ENCODE data around the gene KIF23.

Gene KIF23

DNA sequence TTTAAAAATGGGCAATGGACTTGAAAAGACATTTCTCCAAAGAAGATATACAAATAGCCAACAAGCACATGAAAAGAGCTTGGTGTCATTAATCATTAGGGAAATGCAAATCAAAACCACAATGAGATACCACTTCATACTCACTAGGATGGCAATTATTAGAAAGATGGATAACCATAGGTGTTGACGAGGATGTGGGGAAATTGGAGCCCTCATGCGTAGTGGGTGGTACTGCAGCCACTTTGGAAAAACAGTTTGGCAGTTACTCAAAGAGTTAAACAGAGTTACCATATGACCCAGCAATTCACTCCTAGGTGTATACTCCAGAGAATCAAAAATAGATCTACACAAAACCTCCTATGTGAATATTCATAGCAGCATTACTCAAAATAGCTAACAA is 65.8 kb downstream of the KIF23 start:
- TF ChIP-seq YY1 (IDR thresholded peaks at IDR 0.05; ENCODE audit: low read depth) (no peak), EP300 (IDR thresholded peaks at IDR 0.05; ENCODE audit: borderline replicate concordance) (no peak), TAF1 (IDR thresholded peaks at IDR 0.05; ENCODE audit: low read depth) (no peak), TCF12 (IDR thresholded peaks at IDR 0.05; ENCODE audit: low read depth) (no peak), TEAD4 (IDR thresholded peaks at IDR 0.05) (no peak), EGR1 (IDR thresholded peaks at IDR 0.05) (no peak)
- TF ChIP-seq, protein P1, sequence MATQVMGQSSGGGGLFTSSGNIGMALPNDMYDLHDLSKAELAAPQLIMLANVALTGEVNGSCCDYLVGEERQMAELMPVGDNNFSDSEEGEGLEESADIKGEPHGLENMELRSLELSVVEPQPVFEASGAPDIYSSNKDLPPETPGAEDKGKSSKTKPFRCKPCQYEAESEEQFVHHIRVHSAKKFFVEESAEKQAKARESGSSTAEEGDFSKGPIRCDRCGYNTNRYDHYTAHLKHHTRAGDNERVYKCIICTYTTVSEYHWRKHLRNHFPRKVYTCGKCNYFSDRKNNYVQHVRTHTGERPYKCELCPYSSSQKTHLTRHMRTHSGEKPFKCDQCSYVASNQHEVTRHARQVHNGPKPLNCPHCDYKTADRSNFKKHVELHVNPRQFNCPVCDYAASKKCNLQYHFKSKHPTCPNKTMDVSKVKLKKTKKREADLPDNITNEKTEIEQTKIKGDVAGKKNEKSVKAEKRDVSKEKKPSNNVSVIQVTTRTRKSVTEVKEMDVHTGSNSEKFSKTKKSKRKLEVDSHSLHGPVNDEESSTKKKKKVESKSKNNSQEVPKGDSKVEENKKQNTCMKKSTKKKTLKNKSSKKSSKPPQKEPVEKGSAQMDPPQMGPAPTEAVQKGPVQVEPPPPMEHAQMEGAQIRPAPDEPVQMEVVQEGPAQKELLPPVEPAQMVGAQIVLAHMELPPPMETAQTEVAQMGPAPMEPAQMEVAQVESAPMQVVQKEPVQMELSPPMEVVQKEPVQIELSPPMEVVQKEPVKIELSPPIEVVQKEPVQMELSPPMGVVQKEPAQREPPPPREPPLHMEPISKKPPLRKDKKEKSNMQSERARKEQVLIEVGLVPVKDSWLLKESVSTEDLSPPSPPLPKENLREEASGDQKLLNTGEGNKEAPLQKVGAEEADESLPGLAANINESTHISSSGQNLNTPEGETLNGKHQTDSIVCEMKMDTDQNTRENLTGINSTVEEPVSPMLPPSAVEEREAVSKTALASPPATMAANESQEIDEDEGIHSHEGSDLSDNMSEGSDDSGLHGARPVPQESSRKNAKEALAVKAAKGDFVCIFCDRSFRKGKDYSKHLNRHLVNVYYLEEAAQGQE (IDR thresholded peaks at IDR 0.05; ENCODE audit: low read depth), result no peak

DNA sequence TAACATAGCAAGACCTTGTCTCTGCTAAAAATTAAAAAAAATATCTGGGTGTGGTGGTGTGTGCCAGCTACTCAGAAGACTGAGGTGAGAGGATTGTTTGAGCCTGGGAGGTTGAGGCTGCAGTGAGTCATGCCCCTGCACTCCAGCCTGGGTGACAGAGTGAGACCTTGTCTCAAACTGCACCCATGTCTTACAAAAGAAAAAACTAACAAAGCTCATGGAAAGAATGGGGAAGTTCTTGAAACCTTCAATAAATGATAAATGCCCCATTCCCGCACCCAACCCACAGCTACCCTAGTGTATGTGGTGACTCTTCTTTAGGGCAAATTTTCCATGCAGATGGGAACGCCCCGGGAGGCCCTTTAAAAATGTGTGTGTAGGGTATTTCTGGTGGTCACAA is 66.8 kb downstream of the KIF23 start:
- TF ChIP-seq YY1 (IDR thresholded peaks at IDR 0.05; ENCODE audit: low read depth), result no peak
- no peak for TF ChIP-seq FOXM1 (IDR thresholded peaks at IDR 0.05; ENCODE audit: borderline replicate concordance, low read depth)
- TF ChIP-seq TAF1 (IDR thresholded peaks at IDR 0.05; ENCODE audit: low read depth), result no peak
- no peak for TF ChIP-seq NFIC (IDR thresholded peaks at IDR 0.05)
- no peak for TF ChIP-seq CEBPB (IDR thresholded peaks at IDR 0.05)
- no peak for TF ChIP-seq CREB1 (IDR thresholded peaks at IDR 0.05; ENCODE audit: low read depth)
- TF ChIP-seq ZBTB7A (IDR thresholded peaks at IDR 0.05; ENCODE audit: low read depth), result no peak
- TF ChIP-seq TCF12 (IDR thresholded peaks at IDR 0.05; ENCODE audit: low read depth), result no peak
- no peak for TF ChIP-seq TEAD4 (IDR thresholded peaks at IDR 0.05)
- TF ChIP-seq, protein P1 (IDR thresholded peaks at IDR 0.05; ENCODE audit: low read depth), result no peak
- TF ChIP-seq MAX (IDR thresholded peaks at IDR 0.05), result no peak
- TF ChIP-seq RAD21 (IDR thresholded peaks at IDR 0.05; ENCODE audit: low read depth), result no peak
- TF ChIP-seq EP300 (IDR thresholded peaks at IDR 0.05; ENCODE audit: borderline replicate concordance), result no peak
- TF ChIP-seq, protein P2, sequence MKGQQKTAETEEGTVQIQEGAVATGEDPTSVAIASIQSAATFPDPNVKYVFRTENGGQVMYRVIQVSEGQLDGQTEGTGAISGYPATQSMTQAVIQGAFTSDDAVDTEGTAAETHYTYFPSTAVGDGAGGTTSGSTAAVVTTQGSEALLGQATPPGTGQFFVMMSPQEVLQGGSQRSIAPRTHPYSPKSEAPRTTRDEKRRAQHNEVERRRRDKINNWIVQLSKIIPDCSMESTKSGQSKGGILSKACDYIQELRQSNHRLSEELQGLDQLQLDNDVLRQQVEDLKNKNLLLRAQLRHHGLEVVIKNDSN (IDR thresholded peaks at IDR 0.05), result no peak
- no peak for TF ChIP-seq EGR1 (IDR thresholded peaks at IDR 0.05)

DNA sequence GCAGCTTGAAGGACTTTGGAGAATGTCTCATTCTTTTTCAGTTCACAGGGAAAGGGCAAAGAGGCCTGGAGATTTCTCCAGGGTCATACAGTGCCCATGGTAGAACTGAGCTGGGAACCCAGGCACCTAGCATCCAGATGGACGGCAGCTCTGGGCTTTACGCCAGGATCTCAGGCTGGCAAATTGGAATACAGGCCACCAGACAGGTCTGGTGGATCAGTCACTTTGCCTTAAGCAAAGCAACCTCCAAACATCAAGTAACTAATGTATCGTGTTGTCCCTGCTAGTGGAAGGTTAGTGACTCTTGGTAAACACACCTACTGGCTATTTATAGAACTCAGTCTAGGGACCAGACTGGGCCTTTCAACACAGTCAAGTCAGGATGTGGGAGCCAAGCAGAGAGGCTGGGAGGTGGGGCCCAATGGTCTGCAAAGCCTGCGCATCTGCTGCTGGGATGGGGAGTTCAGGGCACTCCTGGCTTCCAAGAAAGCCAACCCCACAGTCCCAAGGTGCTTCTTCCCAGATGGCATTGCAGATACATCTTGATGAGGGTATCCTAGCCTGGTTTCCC is 68.6 kb downstream of the KIF23 start:
- TF ChIP-seq TEAD4 (IDR thresholded peaks at IDR 0.05), result no peak
- no peak for TF ChIP-seq EGR1 (IDR thresholded peaks at IDR 0.05)
- TF ChIP-seq NFIC (IDR thresholded peaks at IDR 0.05), result no peak
- TF ChIP-seq CEBPB (IDR thresholded peaks at IDR 0.05), result no peak
- TF ChIP-seq RAD21 (IDR thresholded peaks at IDR 0.05; ENCODE audit: low read depth), result no peak
- TF ChIP-seq ZBTB7A (IDR thresholded peaks at IDR 0.05; ENCODE audit: low read depth), result no peak
- TF ChIP-seq, protein P1 (IDR thresholded peaks at IDR 0.05; ENCODE audit: low read depth), result no peak
- TF ChIP-seq TCF12 (IDR thresholded peaks at IDR 0.05; ENCODE audit: low read depth), result no peak
- TF ChIP-seq, protein P2 (IDR thresholded peaks at IDR 0.05), result no peak
- TF ChIP-seq CREB1 (IDR thresholded peaks at IDR 0.05; ENCODE audit: low read depth), result no peak

- TF ChIP-seq TCF12 (IDR thresholded peaks at IDR 0.05; ENCODE audit: low read depth) (no peak), NFIC (IDR thresholded peaks at IDR 0.05) (no peak), YY1 (IDR thresholded peaks at IDR 0.05; ENCODE audit: low read depth) (no peak), CREB1 (IDR thresholded peaks at IDR 0.05; ENCODE audit: low read depth) (no peak), EP300 (IDR thresholded peaks at IDR 0.05; ENCODE audit: borderline replicate concordance) (no peak), TEAD4 (IDR thresholded peaks at IDR 0.05) (no peak), MAX (IDR thresholded peaks at IDR 0.05) (no peak), RAD21 (IDR thresholded peaks at IDR 0.05; ENCODE audit: low read depth) (no peak), CEBPB (IDR thresholded peaks at IDR 0.05) (no peak)
- TF ChIP-seq, protein P1 (IDR thresholded peaks at IDR 0.05; ENCODE audit: low read depth), result no peak
- TF ChIP-seq, protein P2 (IDR thresholded peaks at IDR 0.05), result no peak
These were observed 70.7 kb downstream of the KIF23 start for GRCh38 chr15:69484837-69485236.

Measured in Ishikawa (cell line).